DND-41 (cell line): Measurements from ENCODE around the gene ATP9B.

Source experiments
- ATAC-seq: fragments of 200-7000 bp; cut with Tn5 transposase; 3 replicates; pipeline ENCODE4 v1.9.1; 2021; ENCODE audit warnings: low read depth; ENCODE audit not compliant: insufficient read depth
- DNase-seq: peaks from one replicate; pipeline ENCODE4 v3.0.0-alpha.2; 2020
- H2AFZ ChIP-seq: 2 replicates; pipeline ENCODE4 v1.6.0; 2012; ENCODE audit warnings: low read depth, low read length
- H3K27ac ChIP-seq: 2 replicates; pipeline ENCODE4 v1.5.1; 2012; ENCODE audit warnings: low read length, inconsistent platforms
- H3K27me3 ChIP-seq: fragments of 200-600 bp; sonication (generic); 2 replicates; pipeline ENCODE4 v1.6.0; 2012; ENCODE audit warnings: low read length, mild to moderate bottlenecking, inconsistent platforms; ENCODE audit not compliant: insufficient read depth, poor library complexity
- H3K36me3 ChIP-seq: 2 replicates; pipeline ENCODE4 v1.5.1; 2012; ENCODE audit warnings: low read length, inconsistent platforms; ENCODE audit not compliant: insufficient read depth
- H3K4me1 ChIP-seq: 2 replicates; pipeline ENCODE4 v1.5.1; 2012; ENCODE audit warnings: mild to moderate bottlenecking, low read length; ENCODE audit not compliant: insufficient read depth
- H3K4me2 ChIP-seq: 2 replicates; pipeline ENCODE4 v1.6.0; 2012; ENCODE audit warnings: mild to moderate bottlenecking, moderate library complexity, low read length, inconsistent platforms; ENCODE audit not compliant: insufficient read depth
- H3K4me3 ChIP-seq, 2 experiments: fragments of 200-600 bp in 1 of 2; shearing (Covaris generic) in 1 of 2; 2 replicates each; pipeline ENCODE4 v1.5.1; 2012 to 2016; ENCODE audit warnings: inconsistent platforms in 2 of 2, low read length in 2 of 2, mild to moderate bottlenecking in 2 of 2, low read depth in 1 of 2, moderate library complexity in 1 of 2
- H3K79me2 ChIP-seq: 2 replicates; pipeline ENCODE4 v1.6.0; 2012; ENCODE audit warnings: low read length, inconsistent platforms; ENCODE audit not compliant: insufficient read depth
- H3K9ac ChIP-seq: 2 replicates; pipeline ENCODE4 v1.6.0; 2012; ENCODE audit warnings: low read depth, mild to moderate bottlenecking, inconsistent platforms, low read length, moderate library complexity
- H3K9me3 ChIP-seq: 2 replicates; pipeline ENCODE4 v1.5.1; 2012; ENCODE audit warnings: low read length, moderate library complexity, mild to moderate bottlenecking, inconsistent platforms; ENCODE audit not compliant: insufficient read depth, severe bottlenecking
- H4K20me1 ChIP-seq: 2 replicates; pipeline ENCODE4 v1.6.0; 2012; ENCODE audit warnings: low read length; ENCODE audit not compliant: insufficient read depth
- CTCF ChIP-seq: IDR thresholded peaks from 2 replicates; pipeline ENCODE4 v1.5.1; 2012; ENCODE audit warnings: borderline replicate concordance, low read length, moderate library complexity, mild to moderate bottlenecking; ENCODE audit not compliant: poor library complexity, severe bottlenecking; ENCODE audit errors: extremely low read depth
- EZH2 ChIP-seq: IDR thresholded peaks from 3 replicates; pipeline ENCODE4 v1.6.1; 2012; ENCODE audit warnings: borderline replicate concordance, low read depth, mild to moderate bottlenecking, moderate library complexity, low read length, inconsistent platforms; ENCODE audit not compliant: severe bottlenecking

The ATP9B gene

GRCh38 chr18:79242246-79242645 lies 173.1 kb downstream of the ATP9B start:
- Histone ChIP-seq H4K20me1 (peaks cover 10% of the 10 kb centered on the region; the same call in 1 of the 2 replicates), H3K9me3 (no peaks in the 10 kb centered on the region), H3K4me1 (no peaks in the 10 kb centered on the region), H3K4me3 (no peak overlapping the region), H3K4me2 (no peak overlapping the region), H3K27me3 (no peaks in the 10 kb centered on the region), H3K79me2 (no peaks in the 10 kb centered on the region; the same call in 1 of the 2 replicates), H3K36me3 (no peaks in the 10 kb centered on the region), H3K27ac (no peak overlapping the region), H2AFZ (no peak overlapping the region), H3K9ac (no peak overlapping the region)
- DNase-seq (no peak), ATAC-seq (no peak)
- no peak for TF ChIP-seq CTCF
- no peak for TF ChIP-seq EZH2

- H2AFZ ChIP-seq, result no peak overlapping the region
- no peaks in the 10 kb centered on the region for H3K79me2 ChIP-seq
- H3K4me2 ChIP-seq, result no peak overlapping the region
- DNase-seq, result no peak
- no peaks in the 10 kb centered on the region for H3K4me1 ChIP-seq
- H4K20me1 ChIP-seq, result peaks cover 8% of the 10 kb centered on the region; the same call in 1 of the 2 replicates
- no peak overlapping the region for H3K9ac ChIP-seq
- no peak for TF ChIP-seq EZH2
- TF ChIP-seq CTCF, result no peak
- H3K4me3 ChIP-seq, result no peak overlapping the region
- no peak for ATAC-seq
- no peaks in the 10 kb centered on the region for H3K27me3 ChIP-seq
- H3K9me3 ChIP-seq, result no peaks in the 10 kb centered on the region
- no peaks in the 10 kb centered on the region for H3K36me3 ChIP-seq
- H3K27ac ChIP-seq, result no peak overlapping the region
Measured at GRCh38 chr18:79245517-79246001, 176.4 kb downstream of the ATP9B start.

DNA sequence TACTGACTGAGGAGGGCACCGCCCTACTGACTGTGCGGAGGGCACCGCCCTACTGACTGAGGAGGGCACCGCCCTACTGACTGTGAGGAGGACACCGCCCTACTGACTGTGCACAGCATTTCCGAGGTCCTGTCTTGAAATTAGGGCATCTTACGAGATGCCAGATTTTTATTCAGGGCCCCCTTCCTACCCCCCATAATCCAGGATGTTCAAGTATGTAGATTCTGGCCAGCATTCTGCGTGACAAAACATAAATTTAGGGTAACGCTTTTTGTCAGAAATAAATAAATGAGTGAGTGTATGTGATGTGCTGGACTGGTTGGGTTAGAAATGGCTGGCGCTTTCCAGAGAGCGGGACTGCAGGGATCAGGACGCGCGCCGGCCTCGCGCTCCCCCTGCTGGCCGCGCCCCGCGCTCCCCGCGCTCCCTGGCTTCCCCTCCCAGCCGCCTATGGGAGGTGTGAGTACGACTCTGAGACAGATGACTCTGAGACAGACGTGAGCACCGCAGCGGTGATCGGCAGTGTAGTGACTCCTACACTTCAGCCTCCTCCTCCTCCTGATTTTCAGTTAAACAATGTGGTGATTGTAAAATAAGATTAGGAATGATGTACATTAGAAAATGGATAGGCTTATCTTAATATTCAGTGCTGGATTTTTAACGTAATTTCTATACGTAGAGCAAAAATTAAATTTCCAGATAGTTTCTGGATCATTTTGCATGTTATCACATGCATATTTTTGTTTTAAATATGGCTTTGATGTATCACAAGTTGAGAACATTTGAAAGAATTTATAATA lies 177.3 kb downstream of the ATP9B start:
- H3K4me3 ChIP-seq, result no peak overlapping the region
- peaks cover 10% of the 10 kb centered on the region; the same call in 1 of the 2 replicates for H4K20me1 ChIP-seq
- H2AFZ ChIP-seq, result no peak overlapping the region
- no peaks in the 10 kb centered on the region for H3K36me3 ChIP-seq
- TF ChIP-seq EZH2 (no peak), CTCF (peak; percentile 37)
- no peaks in the 10 kb centered on the region for H3K9me3 ChIP-seq
- DNase-seq (peak; percentile 57), ATAC-seq (peak; percentile 97)
- H3K79me2 ChIP-seq, result no peaks in the 10 kb centered on the region
- no peak overlapping the region for H3K27ac ChIP-seq
- no peaks in the 10 kb centered on the region for H3K27me3 ChIP-seq
- no peak overlapping the region for H3K9ac ChIP-seq
- no peak overlapping the region for H3K4me2 ChIP-seq
- H3K4me1 ChIP-seq, result no peaks in the 10 kb centered on the region
